NB4 (cell line): ENCODE results near the gene FOXM1.

Experiments
- MYC ChIP-seq: IDR thresholded peaks from 2 replicates; pipeline ENCODE4 v1.6.1; 2011; ENCODE audit warnings: low read depth, low read length
- TF ChIP-seq, protein P1 (sequence below): IDR thresholded peaks from one replicate; pipeline ENCODE4 v1.5.1; 2012; ENCODE audit warnings: low read depth, low read length

DNA sequence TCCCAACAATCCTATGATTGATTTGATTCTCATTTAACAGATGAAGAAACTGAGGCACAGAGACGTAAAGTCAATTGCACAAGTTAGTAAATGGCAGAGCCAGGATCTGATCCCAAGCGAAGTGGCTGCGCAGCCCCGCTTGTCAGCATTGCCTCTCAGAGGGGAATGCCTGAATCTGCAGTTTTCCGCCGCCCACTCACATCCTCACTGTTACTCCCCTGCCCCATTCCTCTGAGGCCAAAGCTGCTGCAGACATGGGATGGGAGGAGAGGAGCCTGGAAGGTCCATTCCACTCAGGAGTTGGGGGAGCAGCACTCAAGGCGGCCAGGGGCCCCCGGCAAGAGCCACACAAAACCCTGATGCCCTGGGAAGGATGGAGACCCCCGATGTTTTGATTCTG, 43.2 kb downstream of the FOXM1 start:
- TF ChIP-seq, protein P1, sequence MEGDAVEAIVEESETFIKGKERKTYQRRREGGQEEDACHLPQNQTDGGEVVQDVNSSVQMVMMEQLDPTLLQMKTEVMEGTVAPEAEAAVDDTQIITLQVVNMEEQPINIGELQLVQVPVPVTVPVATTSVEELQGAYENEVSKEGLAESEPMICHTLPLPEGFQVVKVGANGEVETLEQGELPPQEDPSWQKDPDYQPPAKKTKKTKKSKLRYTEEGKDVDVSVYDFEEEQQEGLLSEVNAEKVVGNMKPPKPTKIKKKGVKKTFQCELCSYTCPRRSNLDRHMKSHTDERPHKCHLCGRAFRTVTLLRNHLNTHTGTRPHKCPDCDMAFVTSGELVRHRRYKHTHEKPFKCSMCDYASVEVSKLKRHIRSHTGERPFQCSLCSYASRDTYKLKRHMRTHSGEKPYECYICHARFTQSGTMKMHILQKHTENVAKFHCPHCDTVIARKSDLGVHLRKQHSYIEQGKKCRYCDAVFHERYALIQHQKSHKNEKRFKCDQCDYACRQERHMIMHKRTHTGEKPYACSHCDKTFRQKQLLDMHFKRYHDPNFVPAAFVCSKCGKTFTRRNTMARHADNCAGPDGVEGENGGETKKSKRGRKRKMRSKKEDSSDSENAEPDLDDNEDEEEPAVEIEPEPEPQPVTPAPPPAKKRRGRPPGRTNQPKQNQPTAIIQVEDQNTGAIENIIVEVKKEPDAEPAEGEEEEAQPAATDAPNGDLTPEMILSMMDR: no peak
- no peak for TF ChIP-seq MYC
